ENCODE data around the gene RFC1.
"Not testable (repeated sequence)": the region's sequence is repeated elsewhere in the genome, so short reads cannot be mapped to it uniquely, and the experiment has no call there.

RFC1 gene

GRCh38 chr4:39365360-39365759, 802 bp downstream of the RFC1 start:
- ATAC-seq (ENCODE audit: low read depth) (no peak), DNase-seq (ENCODE audit: low spot score) (no peak)
- Histone ChIP-seq H3K9me3 (ENCODE audit: severe bottlenecking) (no peaks in the 10 kb centered on the region), H3K36me3 (ENCODE audit: low read depth) (peaks cover 29% of the 10 kb centered on the region), H3K4me3 (ENCODE audit: severe bottlenecking) (peak overlapping the region; percentile 92), H3K27me3 (ENCODE audit: insufficient read depth, poor library complexity, severe bottlenecking) (no peaks in the 10 kb centered on the region), H3K4me1 (ENCODE audit: insufficient read depth, poor library complexity, severe bottlenecking) (peaks cover 15% of the 10 kb centered on the region), H3K27ac (ENCODE audit: poor library complexity, severe bottlenecking) (peak overlapping the region; percentile 59)
- no peak for TF ChIP-seq CTCF (IDR thresholded peaks at IDR 0.05; ENCODE audit: poor library complexity, severe bottlenecking)

- Histone ChIP-seq H3K27me3 (ENCODE audit: insufficient read depth, poor library complexity, severe bottlenecking) (no peaks in the 10 kb centered on the region), H3K36me3 (ENCODE audit: low read depth) (peaks cover 33% of the 10 kb centered on the region), H3K27ac (ENCODE audit: poor library complexity, severe bottlenecking) (no peak overlapping the region), H3K9me3 (ENCODE audit: severe bottlenecking) (no peaks in the 10 kb centered on the region), H3K4me3 (ENCODE audit: severe bottlenecking) (no peak overlapping the region), H3K4me1 (ENCODE audit: insufficient read depth, poor library complexity, severe bottlenecking) (peaks cover 15% of the 10 kb centered on the region)
- DNase-seq (ENCODE audit: low spot score) (no peak), ATAC-seq (ENCODE audit: low read depth) (no peak)
- TF ChIP-seq CTCF (IDR thresholded peaks at IDR 0.05; ENCODE audit: poor library complexity, severe bottlenecking) = no peak
These were observed 2.3 kb downstream of the RFC1 start for GRCh38 chr4:39363773-39364393.

GRCh38 chr4:39362827-39363226, 3.3 kb downstream of the RFC1 start:
- no peak for ATAC-seq (ENCODE audit: low read depth)
- Histone ChIP-seq H3K4me3 (ENCODE audit: severe bottlenecking) (no peak overlapping the region), H3K4me1 (ENCODE audit: insufficient read depth, poor library complexity, severe bottlenecking) (peaks cover 15% of the 10 kb centered on the region)

GRCh38 chr4:39360611-39361010, 5.6 kb downstream of the RFC1 start:
- ATAC-seq (ENCODE audit: low read depth); DNase-seq (ENCODE audit: low spot score); H3K4me3 ChIP-seq (ENCODE audit: severe bottlenecking); H3K27ac ChIP-seq (ENCODE audit: poor library complexity, severe bottlenecking); H3K9me3 ChIP-seq (ENCODE audit: severe bottlenecking); H3K27me3 ChIP-seq (ENCODE audit: insufficient read depth, poor library complexity, severe bottlenecking): not testable (repeated sequence)
- Histone ChIP-seq H3K4me1 (ENCODE audit: insufficient read depth, poor library complexity, severe bottlenecking) (peaks cover 14% of the 10 kb centered on the region), H3K36me3 (ENCODE audit: low read depth) (peaks cover 33% of the 10 kb centered on the region)

More at GRCh38 chr4:39362827-39363226, 3.3 kb downstream of the RFC1 start:
- no peak for DNase-seq (ENCODE audit: low spot score)
- Histone ChIP-seq H3K27ac (ENCODE audit: poor library complexity, severe bottlenecking) (no peak overlapping the region), H3K9me3 (ENCODE audit: severe bottlenecking) (no peaks in the 10 kb centered on the region), H3K36me3 (ENCODE audit: low read depth) (peaks cover 33% of the 10 kb centered on the region), H3K27me3 (ENCODE audit: insufficient read depth, poor library complexity, severe bottlenecking) (no peaks in the 10 kb centered on the region)
- no peak for TF ChIP-seq CTCF (IDR thresholded peaks at IDR 0.05; ENCODE audit: poor library complexity, severe bottlenecking)

- Histone ChIP-seq H3K27ac (ENCODE audit: poor library complexity, severe bottlenecking) (peak overlapping the region; percentile 9), H3K36me3 (ENCODE audit: low read depth) (peaks cover 27% of the 10 kb centered on the region), H3K4me1 (ENCODE audit: insufficient read depth, poor library complexity, severe bottlenecking) (peaks cover 9% of the 10 kb centered on the region), H3K27me3 (ENCODE audit: insufficient read depth, poor library complexity, severe bottlenecking) (no peaks in the 10 kb centered on the region), H3K9me3 (ENCODE audit: severe bottlenecking) (no peaks in the 10 kb centered on the region), H3K4me3 (ENCODE audit: severe bottlenecking) (no peak overlapping the region)
- ATAC-seq (ENCODE audit: low read depth) (no peak), DNase-seq (ENCODE audit: low spot score) (no peak)
- TF ChIP-seq CTCF (IDR thresholded peaks at IDR 0.05; ENCODE audit: poor library complexity, severe bottlenecking) = no peak
These were observed 9.2 kb downstream of the RFC1 start for GRCh38 chr4:39357002-39357401.

Measured in RWPE2 (cell line).